Upper lobe of left lung (tissue), 6 donors: ENCODE measurements around the gene ASTN2. TPM values are rescaled to one million over a fixed set of nuclear protein-coding genes. Genes with fewer than 3 reads are reported as not detected.

Source experiments
- ATAC-seq, 2 donors: fragments of 200-7000 bp; cut with Tn5 transposase; one replicate each; pipeline ENCODE4 v1.9.1; 2022; ENCODE audit warnings: mild to moderate bottlenecking in 2 of 2, moderate library complexity in 2 of 2; ENCODE audit not compliant: low FRiP score in 2 of 2
- DNase-seq, 2 donors: peaks; one replicate each; pipeline ENCODE4 v3.0.0-alpha.2; 2019 to 2020
- H3K27ac ChIP-seq, 4 donors: fragments of 200-600 bp; sonication (generic); one replicate each; pipeline ENCODE4 v1.5.1; 2016 to 2019
- H3K27me3 ChIP-seq, 4 donors: fragments of 200-600 bp; sonication (generic); one replicate each; pipeline ENCODE4 v1.5.1; 2017 to 2019
- H3K36me3 ChIP-seq, 4 donors: fragments of 200-600 bp; sonication (generic); one replicate each; pipeline ENCODE4 v1.5.1; 2016 to 2019
- H3K4me1 ChIP-seq, 4 donors: fragments of 200-600 bp; sonication (generic); one replicate each; pipeline ENCODE4 v1.5.1; 2018 to 2019
- H3K4me3 ChIP-seq, 4 donors: fragments of 200-600 bp; sonication (generic); one replicate each; pipeline ENCODE4 v1.5.1; 2017 to 2019; ENCODE audit warnings: mild to moderate bottlenecking in 2 of 4, moderate library complexity in 1 of 4
- H3K9me3 ChIP-seq, 4 donors: fragments of 200-600 bp; sonication (generic); one replicate each; pipeline ENCODE4 v1.5.1; 2018 to 2019
- CTCF ChIP-seq, 6 experiments: fragments of 450-650 bp in 4 of 6; fragments of 200-600 bp in 2 of 6; sonication (generic) in 2 of 6; IDR thresholded peaks; one replicate each; pipeline ENCODE4 v1.5.1; 2016 to 2019; ENCODE audit warnings: antibody characterized with exemption in 6 of 6
- EP300 ChIP-seq, 4 donors: sonication (generic); formaldehyde crosslinking; IDR thresholded peaks; one replicate each; pipeline ENCODE4 v1.5.1; 2017; ENCODE audit warnings: antibody characterized with exemption in 4 of 4, control low read depth in 2 of 4
- POLR2A ChIP-seq, 4 donors: fragments of 450-650 bp; IDR thresholded peaks; one replicate each; pipeline ENCODE4 v1.5.1; 2016 to 2017; ENCODE audit warnings: antibody characterized with exemption in 4 of 4, mild to moderate bottlenecking in 2 of 4
- POLR2AphosphoS5 ChIP-seq, 2 donors: sonication (generic); formaldehyde crosslinking; IDR thresholded peaks; one replicate each; pipeline ENCODE4 v1.5.1; 2017; ENCODE audit warnings: antibody characterized with exemption in 2 of 2
- WGBS, 2 donors: methylation state at CpG; one replicate each; pipeline ENCODE4 v1.1.5; 2017 to 2018; 5-methylcytosine and 5-hydroxymethylcytosine counted together
- total RNA-seq, 6 donors: library from RNA; depleted of rRNA in 4 of 6; stranded (reverse); fragments of >200 nt in 4 of 6; gene quantifications; one replicate each; pipeline versions ENCODE4 v1.1.0 to v1.2.1, GENCODE V29; 2016 to 2021
- donor health status: DM: no; HTN: no; CAD: no; lungs with moderate emphysema.
- donor health status: DM: no; HTN: yes; CAD: no; lungs with severe emphysema.

Gene ASTN2
- total RNA-seq, 6 donors from 2014 or later = 2.0 to 7.5 (median 3.4) TPM

- Histone ChIP-seq H3K27ac (peak overlapping the region in 2 of 4 donors; percentile 49 to 53), H3K9me3 (no peaks in the 10 kb centered on the region), H3K36me3 (no peaks in the 10 kb centered on the region), H3K27me3 (no peaks in the 10 kb centered on the region), H3K4me3 (no peak overlapping the region), H3K4me1 (no peaks in the 10 kb centered on the region)
- DNase-seq (no peak), ATAC-seq (no peak)
- WGBS, 2 donors = 73 to 82% methylated on average over 7 of the region's 7 CpGs
- TF ChIP-seq CTCF (IDR thresholded peaks at IDR 0.05) = no peak
- TF ChIP-seq POLR2AphosphoS5 (IDR thresholded peaks at IDR 0.05) = no peak
- TF ChIP-seq POLR2A (IDR thresholded peaks at IDR 0.05) = no peak
Measured at GRCh38 chr9:116471944-116472506, 942.8 kb downstream of the ASTN2 start.

DNA sequence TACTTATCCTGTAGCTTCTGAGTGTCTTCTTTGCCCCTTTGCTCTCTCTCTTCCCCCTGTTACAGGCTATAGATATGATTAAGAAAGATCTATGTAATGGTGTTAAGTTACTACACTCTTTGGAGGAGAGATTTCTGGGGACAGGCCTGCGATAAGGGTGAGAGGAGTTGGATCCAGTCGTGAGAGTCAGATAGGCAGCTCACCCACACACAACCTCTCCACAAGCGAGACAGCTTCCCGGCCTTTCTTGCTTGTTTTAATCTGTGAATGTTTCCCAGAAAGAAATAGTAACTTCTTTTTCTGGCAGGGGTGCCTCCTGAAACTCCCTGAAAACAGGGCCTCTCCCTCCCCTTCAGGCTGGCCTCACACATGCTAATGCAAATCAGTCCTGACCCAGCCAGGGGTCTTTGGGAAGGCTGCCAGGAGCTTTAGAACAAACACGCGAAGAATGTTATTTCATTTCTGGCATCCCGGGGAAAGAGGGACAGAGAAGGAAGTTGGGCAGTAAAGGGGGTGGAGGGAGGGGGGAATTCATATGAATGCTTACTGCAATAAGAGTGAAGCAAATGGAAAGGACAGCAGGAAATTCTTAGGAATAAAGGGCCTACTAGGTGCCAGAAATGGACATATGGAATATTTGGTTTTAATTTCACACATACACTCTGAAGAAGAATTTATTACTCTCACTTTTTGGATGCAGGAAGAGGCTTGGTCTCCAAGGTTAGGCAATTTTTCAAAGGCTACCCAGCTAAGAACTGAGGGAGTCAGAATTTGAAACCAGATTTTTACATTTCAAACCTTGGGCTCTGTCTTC is 943.6 kb downstream of the ASTN2 start:
- 35 to 36% methylated on average over 7 of the region's 7 CpGs for WGBS, 2 donors
- H3K4me1 ChIP-seq = no peaks in the 10 kb centered on the region
- no peaks in the 10 kb centered on the region for H3K36me3 ChIP-seq
- DNase-seq (no peak), ATAC-seq (peak in 1 of 2 donors; percentile 47)
- H3K27me3 ChIP-seq = no peaks in the 10 kb centered on the region
- H3K9me3 ChIP-seq = no peaks in the 10 kb centered on the region
- H3K4me3 ChIP-seq = no peak overlapping the region
- H3K27ac ChIP-seq = peak overlapping the region in 3 of 4 donors; percentile 24 to 53 (median 49)
- TF ChIP-seq EP300 (IDR thresholded peaks at IDR 0.05) (no peak), POLR2AphosphoS5 (IDR thresholded peaks at IDR 0.05) (no peak), CTCF (IDR thresholded peaks at IDR 0.05) (no peak), POLR2A (IDR thresholded peaks at IDR 0.05) (no peak)

- no peaks in the 10 kb centered on the region for H3K4me1 ChIP-seq
- no peak overlapping the region for H3K4me3 ChIP-seq
- TF ChIP-seq EP300 (IDR thresholded peaks at IDR 0.05) = no peak
- no peak for TF ChIP-seq POLR2A (IDR thresholded peaks at IDR 0.05)
- no peak for TF ChIP-seq CTCF (IDR thresholded peaks at IDR 0.05)
- TF ChIP-seq POLR2AphosphoS5 (IDR thresholded peaks at IDR 0.05) = no peak
- no peaks in the 10 kb centered on the region for H3K36me3 ChIP-seq
- ATAC-seq (no peak), DNase-seq (no peak)
- H3K27ac ChIP-seq = no peak overlapping the region
- H3K27me3 ChIP-seq = no peaks in the 10 kb centered on the region
- WGBS, 2 donors = 67 to 73% methylated on average over 8 of the region's 8 CpGs
- no peaks in the 10 kb centered on the region for H3K9me3 ChIP-seq
Measured at GRCh38 chr9:116468793-116469527, 945.9 kb downstream of the ASTN2 start.

GRCh38 chr9:116468369-116468768 is 946.5 kb downstream of the ASTN2 start:
- Histone ChIP-seq H3K27ac (no peak overlapping the region), H3K27me3 (no peaks in the 10 kb centered on the region), H3K4me1 (no peaks in the 10 kb centered on the region), H3K36me3 (no peaks in the 10 kb centered on the region), H3K4me3 (no peak overlapping the region), H3K9me3 (no peaks in the 10 kb centered on the region)
- DNase-seq (no peak), ATAC-seq (no peak)
- WGBS, 2 donors = 50 to 70% methylated on average over 1 of the region's 1 CpG
- TF ChIP-seq POLR2A (IDR thresholded peaks at IDR 0.05) = no peak
- TF ChIP-seq CTCF (IDR thresholded peaks at IDR 0.05) = no peak
- TF ChIP-seq EP300 (IDR thresholded peaks at IDR 0.05) = no peak
- no peak for TF ChIP-seq POLR2AphosphoS5 (IDR thresholded peaks at IDR 0.05)
